ENCODE data around the gene C15orf39.

Gene C15orf39

DNA sequence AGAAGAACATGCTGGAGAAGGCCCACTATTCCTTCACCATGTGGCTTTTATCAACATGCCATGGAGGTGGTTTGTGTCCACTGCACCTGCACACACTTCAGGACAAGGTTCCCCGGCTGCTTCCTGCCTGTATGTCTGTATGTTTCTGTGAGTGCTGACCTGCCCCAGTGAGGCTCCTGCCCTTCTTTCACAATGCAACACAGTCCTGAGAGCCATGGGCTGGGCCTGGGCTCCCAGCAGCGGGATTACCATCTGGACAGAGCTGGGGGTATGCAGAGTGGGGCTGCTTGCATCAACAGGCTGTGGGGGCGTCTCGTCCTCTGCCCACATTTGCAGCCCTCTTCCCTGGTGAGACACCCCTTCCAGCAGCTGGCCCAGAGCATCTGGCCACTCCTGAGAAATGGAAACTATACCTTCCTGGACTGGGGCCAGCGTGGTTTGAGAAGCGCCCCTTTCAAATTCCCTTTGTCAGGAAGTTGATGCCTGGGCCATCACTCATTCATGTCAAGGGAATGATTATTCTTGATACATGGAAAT lies 29.3 kb upstream of the C15orf39 start:
- DNase-seq (ENCODE audit: low read depth in 2 of 2), result no peak

DNA sequence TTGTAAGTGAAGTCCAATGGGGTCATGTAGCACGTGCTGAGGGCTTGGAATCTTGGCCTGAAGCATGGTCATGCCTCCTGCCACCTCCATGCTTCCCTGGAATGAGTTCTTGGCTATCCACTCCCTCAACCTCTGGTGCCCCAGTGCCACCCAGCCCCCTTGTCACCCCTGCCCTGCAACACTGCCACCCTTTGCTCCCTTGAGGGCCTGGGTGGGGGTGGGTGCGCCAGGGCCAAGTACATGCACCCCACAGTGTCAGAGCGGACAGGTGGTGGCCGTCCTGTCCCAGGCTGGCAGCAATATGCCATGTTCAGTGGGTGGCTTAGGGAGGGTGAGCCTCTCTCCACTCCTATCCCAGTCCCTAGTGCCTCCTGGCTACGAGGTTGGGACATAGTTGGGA lies 27.6 kb upstream of the C15orf39 start:
- no peak for DNase-seq (ENCODE audit: low read depth in 2 of 2)

DNA sequence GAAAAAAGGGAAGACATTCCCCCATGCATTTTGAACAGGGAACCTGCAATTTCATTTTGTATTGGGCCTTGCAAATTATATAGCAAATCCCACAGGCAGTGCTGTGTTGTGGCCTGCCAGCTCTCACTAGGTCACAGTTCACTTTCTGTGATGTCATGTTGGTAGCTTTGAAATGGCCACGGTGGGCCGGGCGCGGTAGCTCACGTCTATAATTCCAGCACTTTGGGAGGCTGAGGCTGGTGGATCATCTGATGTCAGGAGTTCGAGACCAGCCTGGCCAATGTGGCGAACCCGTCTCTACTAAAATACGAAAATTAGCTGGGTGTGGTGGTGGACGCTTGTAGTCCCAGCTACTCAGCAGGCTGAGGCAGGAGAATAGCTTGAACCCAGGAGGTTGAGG lies 27.0 kb upstream of the C15orf39 start:
- no peak for DNase-seq (ENCODE audit: low read depth in 2 of 2)

DNA sequence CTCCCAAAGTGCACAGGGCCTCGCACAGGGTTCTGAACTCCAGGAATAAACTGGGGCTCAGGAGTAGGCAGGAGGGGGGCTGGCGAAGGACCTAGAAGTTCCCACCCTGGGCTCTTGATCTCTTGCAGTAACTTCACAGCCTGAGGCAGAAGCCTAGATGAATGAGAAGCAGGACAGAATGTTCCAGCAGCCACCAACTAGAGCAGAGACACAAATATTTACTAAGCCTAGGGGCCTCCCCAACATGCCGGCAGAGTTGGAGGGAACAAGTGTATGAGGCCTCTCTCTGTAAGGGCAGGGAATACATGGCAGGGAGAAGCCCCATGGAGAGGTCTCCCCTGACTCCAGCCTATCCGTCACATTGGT lies 25.3 kb upstream of the C15orf39 start:
- no peak for DNase-seq (ENCODE audit: low read depth in 2 of 2)

DNA sequence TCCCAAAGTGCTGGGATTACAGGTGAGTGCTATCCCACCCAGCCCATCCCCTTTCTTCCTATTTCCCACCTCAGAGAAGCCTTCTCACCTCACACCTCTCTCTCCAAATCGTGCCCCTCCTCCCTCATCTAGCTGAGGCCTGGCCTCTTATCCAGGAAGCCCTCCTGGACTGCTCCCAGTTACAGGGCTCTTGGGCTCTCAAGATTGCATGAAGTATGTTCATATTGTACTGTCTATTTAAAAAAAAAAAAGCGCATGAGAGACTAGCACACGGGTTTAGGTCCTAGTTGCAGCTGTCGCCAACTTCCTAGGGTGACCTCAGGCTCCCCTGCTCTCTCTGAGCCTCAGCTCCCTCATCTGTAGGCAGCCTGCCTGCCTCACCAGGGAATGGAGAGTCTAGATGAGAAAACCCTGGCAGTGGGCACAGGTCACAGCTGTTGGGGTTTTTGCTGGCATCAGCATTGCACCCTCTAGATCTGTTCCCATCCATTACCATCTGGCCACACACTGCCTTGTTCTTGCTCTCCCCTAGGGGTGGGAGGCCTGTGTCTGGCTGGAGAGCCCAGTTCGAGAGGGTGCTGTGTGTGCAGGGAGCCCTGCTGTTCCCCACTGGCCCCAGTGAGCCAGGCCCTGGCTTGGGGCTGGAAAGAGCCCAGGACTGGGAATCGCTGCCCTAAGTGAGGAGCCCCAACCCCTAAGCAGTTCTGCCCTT lies 24.2 kb upstream of the C15orf39 start:
- DNase-seq (ENCODE audit: low read depth in 2 of 2), result no peak

DNA sequence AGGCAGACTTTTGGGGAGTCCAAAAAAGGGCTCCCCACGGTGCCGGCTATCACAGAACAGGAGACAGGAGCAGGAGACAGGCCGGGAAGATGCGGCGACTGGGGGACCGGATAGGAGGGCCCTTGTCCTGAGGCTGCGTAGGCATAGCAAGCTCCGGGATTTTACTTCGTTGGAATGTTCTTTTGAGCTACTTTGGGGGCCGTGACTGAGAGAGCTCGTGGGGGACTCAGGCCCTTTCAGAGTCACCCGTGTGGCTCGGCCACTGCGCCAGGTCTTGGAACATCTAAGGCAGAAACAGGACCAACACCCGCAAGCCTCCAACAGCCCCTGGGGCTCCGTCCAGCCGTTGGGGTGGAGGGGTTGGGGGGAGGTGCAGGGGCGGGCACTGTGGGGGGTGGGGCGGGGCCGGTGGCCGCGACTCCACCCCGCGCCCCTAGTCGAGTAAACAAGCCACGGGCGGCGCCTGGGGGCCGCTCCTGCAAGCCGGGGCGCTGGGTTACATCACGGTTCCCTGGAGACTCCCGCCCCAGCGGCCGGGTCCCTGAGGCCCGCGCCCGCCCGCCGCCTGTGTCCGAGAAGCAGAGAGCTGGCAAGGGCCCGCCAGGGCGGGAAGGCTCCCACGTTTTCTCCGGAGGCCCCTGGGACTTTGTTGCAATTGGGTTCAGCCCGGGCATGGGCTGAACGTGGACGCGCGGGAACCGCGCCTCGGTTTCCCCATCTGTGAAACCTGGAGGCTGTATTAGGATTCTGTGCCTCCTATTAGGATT lies 23.3 kb upstream of the C15orf39 start:
- no peak for DNase-seq (ENCODE audit: low read depth in 2 of 2)

DNA sequence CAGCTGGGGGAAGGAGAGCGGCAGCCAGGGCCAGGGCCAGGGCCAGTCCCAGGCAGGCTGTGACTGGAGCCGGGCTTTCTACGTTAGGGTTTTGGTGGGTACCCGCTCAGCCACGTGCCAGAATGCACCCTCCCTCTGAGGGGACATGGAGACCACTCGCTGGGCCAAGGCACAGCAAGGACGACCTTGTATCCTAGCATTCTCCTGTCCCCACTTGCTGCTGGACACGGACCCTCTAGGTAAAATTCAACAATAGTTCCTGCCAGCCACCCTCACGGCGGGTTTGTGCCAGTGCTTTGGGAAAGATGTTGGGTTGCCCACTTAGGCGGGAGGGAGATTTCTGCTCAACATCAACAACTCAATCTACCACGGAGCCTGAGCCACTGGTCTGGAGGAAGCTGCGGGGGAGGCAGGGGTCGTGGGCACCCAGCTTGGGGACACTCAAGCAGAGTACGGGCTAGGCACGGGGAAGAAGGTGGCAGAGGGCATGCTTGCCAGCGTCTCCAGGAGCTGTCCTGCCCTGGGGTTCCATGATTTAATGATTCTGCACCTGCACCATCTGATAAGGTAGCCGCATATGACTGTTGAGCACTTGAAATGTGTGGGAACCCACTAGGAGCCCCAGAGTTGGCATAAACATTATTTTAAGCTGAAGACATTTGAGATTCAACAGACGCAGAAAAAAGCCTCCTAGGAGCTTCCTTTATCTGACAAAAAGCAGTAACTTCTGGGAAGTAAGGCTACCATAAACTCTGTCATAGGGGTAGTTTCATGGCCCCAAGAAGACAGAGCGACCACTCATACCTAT lies 22.5 kb upstream of the C15orf39 start:
- DNase-seq (ENCODE audit: low read depth in 2 of 2), result no peak

DNA sequence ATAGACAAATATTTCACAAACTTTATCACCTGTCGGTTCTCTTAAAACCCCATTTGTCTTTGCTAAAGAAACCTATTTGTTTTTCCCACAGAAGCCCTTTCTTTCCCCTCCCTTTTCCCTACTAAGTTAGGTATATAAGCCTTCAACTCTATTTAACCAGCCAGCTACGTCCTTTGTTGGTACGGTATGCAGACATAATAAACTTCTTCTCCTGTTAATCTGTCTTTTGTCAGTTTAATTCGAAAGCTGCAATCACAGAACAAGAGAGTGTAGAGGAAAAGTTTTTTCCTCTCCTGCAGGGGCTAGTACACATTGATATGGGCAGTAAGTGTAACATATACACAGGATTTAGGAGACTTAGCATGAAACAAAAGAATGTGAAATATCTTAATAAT lies 21.9 kb upstream of the C15orf39 start:
- DNase-seq (ENCODE audit: low read depth in 2 of 2), result no peak

DNA sequence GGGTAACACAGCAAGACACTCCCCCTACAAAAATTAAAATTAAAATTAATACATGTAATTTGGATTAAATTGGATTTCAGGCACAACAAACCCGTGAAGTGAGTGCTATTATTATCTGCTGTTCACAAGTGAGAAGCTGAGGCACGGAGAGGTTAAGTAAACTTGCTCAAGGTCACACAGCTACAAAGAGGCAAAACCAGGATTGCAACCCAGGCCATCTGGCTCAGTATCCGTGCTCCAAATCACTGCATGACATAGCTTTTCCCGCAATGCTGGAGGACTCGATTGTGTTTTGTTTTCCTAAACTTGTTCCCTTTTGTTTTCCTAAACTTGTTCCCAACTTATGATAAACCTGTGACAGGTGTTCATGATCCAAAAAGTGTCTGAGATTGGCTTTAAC lies 19.9 kb upstream of the C15orf39 start:
- DNase-seq (ENCODE audit: low read depth in 2 of 2), result no peak

DNA sequence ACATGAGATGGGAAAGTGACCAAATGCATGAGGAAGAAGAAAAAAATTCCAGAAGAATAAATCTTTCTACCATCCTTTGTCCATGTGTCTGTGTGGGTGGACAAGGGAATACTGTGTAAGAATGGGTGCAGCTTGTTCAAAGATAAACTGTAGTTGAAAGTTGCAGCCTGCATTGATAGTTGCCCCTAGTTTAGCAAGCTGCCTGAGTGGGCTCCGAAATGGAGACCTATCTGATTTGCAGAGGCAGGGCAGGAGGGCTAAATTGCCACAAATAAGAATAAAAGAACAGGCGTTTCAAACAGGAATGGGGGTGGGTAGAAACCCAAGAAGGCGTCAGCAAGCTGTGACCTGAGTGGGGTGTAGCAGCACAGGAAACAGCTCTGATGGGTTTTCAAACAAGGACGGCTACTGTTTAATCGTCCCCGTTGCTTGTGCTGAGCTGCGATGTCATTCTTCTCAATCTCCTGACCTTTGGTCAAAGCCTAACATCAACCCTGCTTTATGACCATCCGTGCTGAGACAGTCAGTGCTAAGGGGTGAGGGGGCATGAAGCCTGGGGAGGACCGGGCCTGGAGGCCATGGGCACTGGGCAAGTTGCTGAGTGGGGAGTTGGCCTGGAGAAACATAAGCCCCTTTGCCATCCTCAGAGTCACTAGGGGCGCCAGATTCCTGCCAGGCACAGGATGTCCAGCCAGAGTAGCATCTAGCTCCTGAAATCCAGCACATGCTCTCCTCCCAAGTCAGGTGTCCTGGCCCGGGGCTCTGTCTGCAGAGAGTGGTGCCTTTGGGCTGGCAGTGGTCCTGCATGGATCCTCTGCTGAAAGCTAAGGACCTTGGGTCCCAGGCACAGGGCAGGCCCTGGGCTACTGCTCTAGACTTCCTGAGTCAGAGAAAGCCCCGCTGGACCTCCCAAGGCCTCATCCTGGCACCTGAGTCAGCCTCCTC lies 19.2 kb upstream of the C15orf39 start:
- no peak for DNase-seq (ENCODE audit: low read depth in 2 of 2)

DNA sequence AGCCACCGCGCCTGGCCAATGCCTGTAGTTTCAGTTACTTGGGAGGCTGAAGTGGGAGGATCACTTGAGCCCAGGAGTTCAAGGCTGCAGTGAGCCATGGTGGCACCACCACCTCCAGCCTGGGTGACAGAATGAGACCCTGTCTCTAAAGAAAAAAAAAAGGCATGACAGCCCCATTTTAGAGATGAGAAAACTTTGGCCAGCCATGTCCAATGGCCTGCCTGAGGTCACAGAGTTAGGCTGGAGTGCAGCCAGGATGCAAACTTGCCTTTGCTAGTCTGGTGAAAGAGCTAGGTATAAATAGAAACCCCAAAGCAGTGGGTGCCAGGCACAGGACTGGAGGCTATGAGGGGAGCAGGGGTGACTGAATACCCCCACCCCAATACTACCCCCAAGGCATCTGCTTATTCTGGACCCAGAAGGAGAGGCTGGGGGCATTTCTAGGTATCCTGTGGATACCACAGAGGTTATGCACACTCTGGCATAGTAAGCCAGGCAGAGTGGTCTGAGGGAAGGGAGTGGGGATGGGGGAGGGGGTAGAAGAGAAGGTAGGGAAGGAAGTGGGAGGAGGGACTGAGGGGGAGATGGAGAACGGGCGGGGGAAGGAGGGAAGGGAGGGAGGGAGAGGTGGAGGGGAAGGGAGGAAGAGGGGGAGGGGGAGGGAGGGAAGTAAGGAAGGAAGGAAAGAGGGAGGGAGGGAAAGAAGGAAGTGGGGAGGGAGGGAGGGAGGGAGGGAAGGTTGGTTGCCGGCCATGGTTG lies 16.2 kb upstream of the C15orf39 start:
- DNase-seq (ENCODE audit: low read depth in 2 of 2), result no peak

DNA sequence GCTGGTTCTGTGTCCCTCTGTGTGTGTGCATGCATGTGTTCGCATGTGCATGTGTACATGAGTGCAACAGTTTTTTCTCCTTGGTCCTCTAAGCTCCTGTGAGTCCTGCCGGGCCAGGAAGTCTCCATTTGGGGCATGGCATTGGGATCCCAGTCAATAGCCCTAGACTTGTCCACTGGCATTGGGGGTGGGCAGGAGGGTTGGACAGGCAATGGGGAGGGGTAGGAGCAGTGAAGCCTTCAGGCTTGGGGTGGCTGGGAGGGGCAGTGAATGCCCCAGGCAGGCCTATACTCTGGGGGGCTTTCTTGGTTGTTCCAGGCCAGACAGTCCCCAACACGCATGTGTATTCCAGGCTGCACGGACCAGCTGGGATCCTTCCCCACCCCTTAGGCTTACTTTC lies 15.6 kb upstream of the C15orf39 start:
- DNase-seq (ENCODE audit: low read depth in 2 of 2), result no peak

DNA sequence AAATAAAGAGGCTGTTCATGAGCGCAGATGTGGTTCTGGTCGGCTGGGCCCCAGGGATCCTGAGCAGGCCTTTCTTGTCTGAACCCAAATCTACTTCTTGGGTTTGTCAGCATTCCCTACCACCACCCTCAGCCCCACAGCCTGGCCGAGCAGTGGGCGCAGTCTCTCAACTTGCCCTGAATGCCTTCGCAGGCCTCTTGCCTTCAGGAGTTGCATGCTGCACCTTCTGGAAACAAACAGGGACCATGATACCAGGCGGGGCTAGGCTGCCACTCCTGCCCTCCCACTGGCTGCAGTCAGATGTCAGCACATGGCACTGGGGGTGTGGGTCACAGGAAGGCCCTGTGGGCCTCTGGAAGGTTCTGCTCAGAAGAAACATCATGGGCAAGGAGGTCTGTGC lies 13.2 kb upstream of the C15orf39 start:
- DNase-seq (ENCODE audit: low read depth in 2 of 2), result no peak

DNA sequence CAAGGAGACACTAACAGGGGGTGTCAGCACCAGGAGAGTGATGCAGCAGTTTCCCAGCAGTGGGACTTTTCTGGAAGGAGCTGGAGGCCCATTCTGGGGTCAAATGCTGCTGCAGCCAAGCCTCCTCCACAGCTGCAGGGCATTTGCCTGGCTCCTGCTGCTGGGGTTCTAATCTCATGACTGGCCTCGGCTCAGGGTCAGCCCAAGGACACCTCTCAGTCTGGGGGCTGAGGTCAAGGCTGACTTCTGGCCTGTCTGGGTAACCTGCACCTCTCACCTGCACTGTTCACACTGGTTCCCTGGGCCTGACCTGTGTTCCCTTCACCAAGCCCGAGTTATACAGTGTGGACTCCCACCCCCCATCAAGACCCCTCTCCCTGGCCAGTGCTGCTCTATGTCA lies 10.4 kb upstream of the C15orf39 start:
- no peak for DNase-seq (ENCODE audit: low read depth in 2 of 2)

DNA sequence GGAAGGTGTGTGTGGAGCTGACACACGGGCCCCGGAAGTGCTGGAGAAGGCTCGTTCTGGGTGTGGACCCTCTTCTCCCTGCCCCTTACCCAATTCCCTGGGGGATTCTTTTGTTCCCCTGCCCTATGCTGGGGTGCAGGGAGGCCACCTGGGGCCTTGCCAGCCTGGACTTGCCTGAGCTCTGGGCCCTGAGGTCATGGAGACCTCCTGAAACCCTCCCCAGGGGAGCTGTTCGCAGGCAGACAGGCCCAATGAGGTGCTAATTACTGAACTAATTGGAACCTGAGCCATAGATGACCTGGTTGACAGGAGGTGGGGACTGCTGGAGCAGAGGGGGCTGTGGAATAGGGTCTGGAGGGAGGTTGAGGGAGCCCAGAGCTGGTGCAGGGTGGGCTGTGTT lies 9.4 kb upstream of the C15orf39 start:
- no peak for DNase-seq (ENCODE audit: low read depth in 2 of 2)

DNA sequence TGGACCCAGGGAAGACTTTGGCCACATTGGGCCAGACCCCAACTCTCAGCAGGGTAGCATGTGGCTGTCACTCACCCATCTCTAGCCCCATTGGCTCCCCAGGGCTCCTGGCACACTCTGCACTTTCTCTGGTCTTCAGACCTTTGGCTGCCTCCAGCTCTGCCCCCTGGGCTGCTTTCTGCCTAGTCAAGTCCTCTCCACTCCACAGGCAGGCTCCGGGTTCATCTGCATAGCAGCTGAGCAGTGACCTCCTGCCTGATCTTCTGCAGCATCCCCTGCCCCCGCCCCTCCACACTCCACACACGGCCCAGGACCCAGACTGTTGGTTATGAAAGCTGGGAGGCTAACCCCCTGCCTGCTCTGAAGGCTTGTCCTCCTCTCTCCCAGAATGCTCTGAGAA lies 8.4 kb upstream of the C15orf39 start:
- no peak for DNase-seq (ENCODE audit: low read depth in 2 of 2)

DNA sequence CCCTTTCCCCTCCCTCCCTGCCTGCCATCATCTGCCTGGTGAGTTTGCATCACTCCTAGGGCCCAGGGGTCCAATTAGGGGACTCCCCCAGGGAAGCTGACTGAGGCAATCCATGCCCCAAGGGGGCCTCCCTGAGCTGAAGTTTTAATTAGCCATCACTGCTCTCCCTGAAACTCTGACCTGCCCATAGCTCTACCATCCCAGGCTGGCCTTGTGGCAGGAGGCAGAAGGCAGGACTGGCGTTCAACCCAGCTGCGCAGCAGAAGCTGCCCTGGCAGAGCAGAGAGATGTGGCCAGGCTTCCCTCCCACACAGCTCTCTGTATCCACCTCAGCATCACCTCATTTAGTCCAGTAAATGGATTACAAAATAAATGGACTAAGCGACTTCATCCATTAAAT lies 7.7 kb upstream of the C15orf39 start:
- DNase-seq (ENCODE audit: low read depth in 2 of 2), result no peak

DNA sequence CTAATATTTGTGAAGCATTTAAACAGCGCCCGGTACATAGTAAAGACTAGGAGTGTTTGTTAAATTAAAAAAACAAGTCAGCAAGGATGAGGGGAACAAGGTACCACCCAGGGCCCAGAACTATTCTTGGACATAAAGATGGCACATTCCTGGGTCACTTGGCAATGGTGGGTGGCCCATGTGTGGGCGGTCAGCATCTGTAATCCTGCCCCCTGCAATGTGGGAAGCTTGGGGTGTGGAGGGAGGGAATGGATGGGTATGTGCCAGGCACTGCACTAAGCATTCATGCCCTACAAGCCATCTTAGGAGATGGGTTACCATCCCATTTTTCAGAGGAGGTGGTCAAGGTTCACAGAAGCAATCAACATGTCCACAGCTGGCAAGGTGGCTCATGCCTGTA lies 7.3 kb upstream of the C15orf39 start:
- DNase-seq (ENCODE audit: low read depth in 2 of 2), result no peak

DNA sequence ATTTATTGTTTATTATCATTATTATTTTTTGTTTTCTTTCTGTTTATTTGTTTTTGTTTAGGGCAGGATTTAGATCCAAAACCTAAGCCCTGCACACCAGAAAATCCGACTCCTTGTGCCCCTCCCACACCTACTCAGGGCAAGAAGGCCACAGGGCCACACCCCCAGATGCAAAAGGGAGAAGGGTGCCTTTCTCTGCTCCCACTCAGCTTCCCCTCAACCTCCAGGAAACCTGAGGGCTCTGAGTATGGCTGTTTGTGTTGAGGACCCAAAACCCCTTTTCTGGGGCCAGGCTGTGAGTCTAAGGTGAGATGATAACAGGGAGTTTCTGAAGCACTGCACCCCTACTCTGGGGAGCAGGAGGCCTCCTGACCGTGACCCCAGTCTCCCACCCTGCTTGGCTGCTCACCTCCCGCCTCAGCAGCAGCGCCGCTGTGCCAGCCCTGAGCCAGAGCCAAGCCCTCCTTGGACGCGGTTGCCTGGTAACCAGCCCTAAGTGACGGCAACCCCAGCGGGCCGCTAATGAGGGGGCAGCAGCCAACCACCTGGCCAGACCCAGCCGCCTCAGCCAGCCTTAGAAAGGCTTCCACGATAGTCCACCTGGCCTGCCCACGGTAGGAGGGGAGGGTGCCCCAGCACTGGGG lies 6.4 kb upstream of the C15orf39 start:
- DNase-seq (ENCODE audit: low read depth in 2 of 2), result no peak

DNA sequence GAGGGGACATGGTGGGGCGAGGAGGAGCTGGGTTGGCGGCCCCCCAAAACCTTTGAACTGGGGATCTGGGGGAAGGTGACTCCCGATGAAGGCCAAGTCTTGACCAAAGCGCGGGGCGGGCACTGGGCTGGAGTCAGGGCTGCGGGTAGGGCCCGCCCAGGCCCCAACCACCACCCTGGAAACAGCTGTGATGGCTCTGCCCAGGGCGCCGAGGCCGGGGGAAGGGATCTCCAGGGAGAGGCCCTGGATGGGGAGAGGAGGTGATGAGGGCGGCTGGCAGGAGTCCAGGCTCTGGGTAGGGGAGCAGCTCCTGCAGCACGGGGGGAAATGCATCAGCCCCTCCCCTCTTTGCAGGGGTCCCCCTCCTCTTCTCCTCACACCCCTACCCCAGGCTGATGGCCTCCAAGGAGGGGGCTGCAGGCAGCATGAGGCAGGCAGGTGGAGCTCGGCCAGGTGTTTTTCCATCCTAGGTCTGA lies 5.9 kb upstream of the C15orf39 start:
- no peak for DNase-seq (ENCODE audit: low read depth in 2 of 2)

All from stimulated activated CD4-positive, alpha-beta T cell treated with anti-CD3 and anti-CD28 coated beads, Interleukin-12 subunit alpha, Interleukin-12 subunit beta, amount 100 ng/mL, for 24 hours (primary cell).